RKO (cell line): Measurements from ENCODE around the gene DUS3L.
"Not testable (repeated sequence)": the region's sequence is repeated elsewhere in the genome, so short reads cannot be mapped to it uniquely, and the experiment has no call there.

ENCODE experiments used
- DNase-seq: peaks from one replicate; pipeline ENCODE4 v3.0.0-alpha.2; 2016; ENCODE audit warnings: low spot score

The DUS3L gene

DNA sequence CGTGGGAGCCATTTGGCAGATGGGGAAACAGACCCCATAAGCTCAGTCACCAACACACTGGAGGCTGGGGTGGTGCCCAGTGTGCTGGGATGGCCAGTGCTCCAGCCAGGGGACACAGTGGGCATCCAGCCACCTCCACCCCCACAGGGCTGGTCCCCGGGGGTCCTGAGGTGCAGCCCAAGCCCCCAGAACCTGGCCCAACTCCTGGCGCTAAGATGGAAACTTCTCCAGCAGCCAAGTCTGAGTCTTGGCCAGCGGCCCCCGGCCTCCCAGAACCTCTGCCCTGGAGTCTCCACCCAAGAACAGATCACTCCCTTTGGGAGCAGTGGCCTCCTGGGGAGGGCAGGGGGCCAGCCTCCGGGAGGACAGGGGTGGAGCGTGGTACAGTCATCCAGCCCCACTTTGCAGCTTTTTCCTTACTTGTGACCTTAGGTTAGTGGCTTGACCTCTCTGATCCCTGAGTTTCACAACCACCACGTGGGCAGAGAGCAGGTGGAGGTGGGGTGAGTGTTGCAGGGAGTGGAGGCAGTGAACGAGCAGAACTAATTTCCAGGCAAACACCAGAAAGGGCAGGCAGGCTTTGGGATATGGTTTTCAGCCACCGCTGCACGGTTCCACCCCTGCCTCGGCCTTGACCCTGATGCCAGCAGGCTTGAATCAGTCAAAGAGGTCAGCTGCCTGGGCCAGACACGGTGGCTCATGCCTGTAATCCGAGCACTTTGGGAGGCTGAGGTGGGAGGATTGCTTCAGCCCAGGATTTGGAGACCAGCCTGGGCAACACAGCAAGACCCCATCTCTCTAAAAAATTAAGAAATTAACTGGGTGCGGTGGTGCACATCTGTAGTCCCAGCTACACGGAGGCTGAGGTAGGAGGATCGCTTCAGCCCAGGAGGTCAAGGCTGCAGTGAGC is 9.7 kb upstream of the DUS3L start:
- no peak for DNase-seq

GRCh38 chr19:5799247-5800241 is 8.6 kb upstream of the DUS3L start:
- no peak for DNase-seq

GRCh38 chr19:5798244-5798643 is 7.3 kb upstream of the DUS3L start:
- no peak for DNase-seq

GRCh38 chr19:5795382-5795919 is 4.5 kb upstream of the DUS3L start:
- DNase-seq: no peak

DNA sequence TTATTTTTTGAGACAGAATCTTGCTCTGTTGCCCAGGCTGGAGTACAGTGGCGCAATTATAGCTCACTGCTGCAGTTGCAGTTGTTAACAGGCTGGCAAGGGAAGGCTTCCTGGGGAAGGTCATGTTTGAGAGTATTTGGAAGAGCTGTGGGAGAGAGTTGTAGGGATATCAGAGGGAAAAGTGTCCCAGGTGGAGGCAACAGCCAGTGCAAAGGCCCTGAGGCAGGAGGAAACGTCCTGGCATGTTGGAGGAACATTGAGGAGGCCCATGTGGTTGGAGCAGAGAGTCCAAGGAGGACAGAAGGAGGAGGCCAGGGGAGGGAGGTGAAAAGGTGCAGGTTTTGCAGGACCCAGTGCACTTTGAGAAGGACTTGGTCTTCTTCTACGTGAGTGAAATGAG is 2.2 kb upstream of the DUS3L start:
- DNase-seq: no peak

- DNase-seq: no peak
Measured at GRCh38 chr19:5792224-5792623, 1.3 kb upstream of the DUS3L start.

- no peak for DNase-seq
Measured at GRCh38 chr19:5789886-5790558, 941 bp downstream of the DUS3L start.

DNA sequence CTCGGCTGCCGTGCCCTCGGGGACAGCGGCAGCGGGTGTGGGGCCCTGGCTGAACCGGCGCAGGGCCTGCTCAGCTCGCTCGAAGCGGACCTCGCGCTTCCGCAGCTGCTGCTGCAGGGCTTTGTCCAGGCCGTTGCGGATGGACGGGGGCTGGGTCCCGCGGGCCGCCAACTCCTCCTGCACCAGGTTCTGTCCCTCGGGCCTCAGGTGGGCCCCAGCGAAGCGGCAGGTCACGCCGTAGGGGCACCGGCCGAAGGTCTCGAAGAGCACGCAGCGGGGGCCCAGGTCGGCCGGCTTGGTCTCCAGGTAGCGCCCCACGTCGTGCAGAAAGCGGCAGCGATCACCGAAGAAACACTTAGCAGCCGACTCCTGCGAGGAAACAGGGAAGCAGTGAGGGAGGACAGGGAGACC is 1.6 kb downstream of the DUS3L start:
- DNase-seq: no peak

GRCh38 chr19:5788422-5788821 is 2.5 kb downstream of the DUS3L start:
- DNase-seq: no peak

GRCh38 chr19:5787409-5788182 is 3.4 kb downstream of the DUS3L start:
- no peak for DNase-seq

DNA sequence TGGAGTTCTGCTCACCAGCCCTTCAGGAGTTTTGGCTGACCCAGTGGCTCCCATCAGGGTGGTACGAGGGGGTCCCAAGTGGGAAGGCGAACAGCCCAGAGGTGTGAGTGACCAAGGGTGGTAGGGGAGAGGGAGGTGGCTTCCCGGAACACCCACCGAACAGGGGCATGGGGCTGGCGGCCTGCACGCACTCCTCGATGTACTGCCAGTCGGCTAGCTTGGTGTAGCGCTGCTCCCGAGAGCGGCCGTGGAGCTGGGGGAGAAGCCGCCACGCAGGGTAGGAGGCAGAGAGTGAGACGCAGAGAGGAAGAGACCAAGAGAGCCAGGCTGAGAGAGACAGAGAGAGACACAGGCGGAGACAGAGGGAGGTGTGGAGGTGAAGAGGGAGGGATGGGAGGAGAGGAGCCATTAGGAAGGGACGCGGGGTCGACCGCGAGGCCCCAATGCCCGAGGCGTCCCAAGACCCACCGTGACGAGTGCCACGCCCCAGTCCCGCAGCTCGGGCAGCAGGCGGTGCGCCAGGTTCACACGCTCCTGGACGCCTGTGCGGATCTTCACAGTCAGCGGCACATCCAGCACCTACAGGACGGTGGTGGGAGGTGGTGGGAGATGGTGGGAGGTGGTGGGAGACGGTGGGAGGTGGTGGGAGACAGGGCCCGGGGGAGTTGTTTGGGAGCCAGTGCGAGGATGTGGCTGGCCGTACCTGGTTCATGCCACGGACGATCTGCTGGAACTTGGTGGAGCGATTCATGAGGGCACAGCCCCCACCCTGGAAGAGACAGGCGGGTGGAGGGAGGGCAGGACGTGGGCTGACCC is 4.2 kb downstream of the DUS3L start:
- DNase-seq: no peak

- no peak for DNase-seq
Measured at GRCh38 chr19:5785423-5785822, 5.5 kb downstream of the DUS3L start.

DNA sequence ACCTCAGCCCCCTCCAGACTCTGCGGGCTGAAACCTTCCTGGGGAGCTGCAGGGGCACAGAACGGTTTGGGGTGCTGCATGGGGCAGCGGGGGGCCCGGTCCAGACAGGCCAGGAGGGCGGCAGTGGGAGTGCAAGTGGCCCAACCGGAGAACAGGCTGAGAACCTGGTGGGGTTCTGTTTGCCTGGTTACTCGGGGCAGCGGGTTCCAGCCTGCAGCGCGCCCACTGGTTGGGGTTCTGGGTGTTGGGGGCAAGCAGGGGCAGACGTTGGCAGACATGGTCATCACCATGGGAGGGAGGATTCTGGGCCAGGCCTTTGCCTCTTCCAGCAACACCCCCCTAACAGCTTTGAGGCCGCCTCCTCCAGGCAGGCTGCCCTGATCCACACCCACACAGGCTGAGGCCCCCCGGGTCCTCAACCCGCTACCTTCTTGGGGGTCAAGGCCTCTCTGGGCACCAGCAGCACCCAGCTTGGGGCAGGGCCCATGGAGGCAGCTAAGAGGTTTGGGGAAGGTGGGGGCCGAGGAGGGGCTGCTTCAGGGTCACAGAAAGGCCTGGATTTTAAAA is 6.3 kb downstream of the DUS3L start, which contains the start of gene PRR22:
Gene PRR22 (minus strand): TSS at position 166 of the 567 bp plus-strand sequence. CDS start 86 bp downstream, at position 80.
- no peak for DNase-seq

DNA sequence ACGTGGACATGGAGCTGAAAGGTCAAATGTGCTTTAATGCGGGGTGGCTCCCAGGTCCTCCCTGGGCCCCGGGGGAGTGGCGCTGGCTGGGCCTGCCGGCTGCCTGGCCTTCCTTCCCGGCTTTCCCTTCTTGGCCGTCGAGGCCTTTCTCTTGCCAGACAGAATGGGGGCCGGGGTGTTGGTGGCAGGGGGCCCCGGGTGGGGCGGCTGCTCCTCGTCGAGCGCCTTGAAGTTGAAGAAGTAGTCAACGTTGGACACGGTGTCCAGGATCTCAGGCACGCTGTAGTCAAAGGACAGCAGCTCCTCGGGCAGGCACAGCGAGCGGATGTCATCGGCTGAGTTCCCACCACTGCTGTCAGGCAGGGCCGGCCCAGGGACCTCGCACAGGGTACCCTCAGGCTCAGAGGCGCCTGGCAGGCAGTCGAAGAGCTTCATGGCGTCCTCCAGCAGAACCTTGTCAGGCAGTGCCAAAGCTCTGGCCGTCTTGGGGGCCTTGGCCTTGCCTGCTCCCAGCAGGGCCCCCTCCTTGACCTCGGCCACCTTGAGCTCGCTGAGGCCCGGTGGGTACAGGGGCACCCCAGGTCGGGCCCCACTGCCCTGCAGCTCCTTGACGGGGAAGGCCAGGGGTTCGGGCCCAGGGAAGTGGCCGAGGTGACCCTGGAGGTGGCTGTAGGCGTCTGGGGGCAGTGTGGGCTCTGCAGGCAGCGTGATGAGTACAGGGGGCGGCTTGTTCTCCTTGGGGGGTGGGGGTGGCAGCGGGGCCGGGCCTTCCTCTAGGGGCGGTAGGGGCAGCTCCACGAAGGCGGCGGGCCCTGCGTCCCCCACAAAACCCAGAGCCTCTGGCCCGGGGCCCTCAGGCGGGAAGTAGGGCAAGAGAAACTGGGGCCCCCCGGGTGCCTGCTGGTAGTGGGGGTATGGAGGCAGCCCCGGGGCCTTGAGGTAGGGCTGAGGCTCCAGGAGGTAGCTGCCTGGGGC is 7.7 kb downstream of the DUS3L start:
- DNase-seq: no peak

DNA sequence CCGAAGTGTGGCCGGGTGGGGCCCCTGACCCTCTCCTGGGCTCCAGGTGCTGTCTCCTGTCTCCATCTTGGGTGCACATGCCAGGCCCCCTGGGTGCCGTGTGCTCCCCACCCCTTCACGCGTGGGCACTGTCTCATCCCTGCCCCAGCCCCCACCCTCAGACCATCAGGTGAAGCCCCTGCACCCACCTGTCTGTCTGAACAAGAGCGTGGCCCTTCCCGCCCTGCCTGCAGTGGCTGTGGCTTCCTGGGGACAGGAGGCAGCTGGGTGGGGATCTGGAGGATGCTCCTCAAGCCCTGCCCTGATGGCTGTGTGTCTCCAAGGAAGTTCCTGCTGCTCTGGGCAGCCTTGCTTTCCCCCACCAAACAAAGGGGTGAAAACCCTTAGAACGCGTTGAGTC is 8.6 kb downstream of the DUS3L start:
- no peak for DNase-seq

GRCh38 chr19:5780916-5781315 is 10.0 kb downstream of the DUS3L start:
- DNase-seq: not testable (repeated sequence)

GRCh38 chr19:5778402-5778801 is 12.6 kb downstream of the DUS3L start:
- no peak for DNase-seq

GRCh38 chr19:5775668-5776309 is 15.2 kb downstream of the DUS3L start:
- peak; percentile 51 for DNase-seq
